HEK293T (cell line): ENCODE results near the gene GJA4.

Experiments used
- ARNT ChIP-seq: fragments of 450-650 bp; IDR thresholded peaks from 2 replicates; pipeline ENCODE4 v1.6.1; 2017; ENCODE audit warnings: mild to moderate bottlenecking
- BHLHE40 ChIP-seq: fragments of 450-650 bp; IDR thresholded peaks from 2 replicates; pipeline ENCODE4 v1.6.1; 2016; ENCODE audit warnings: mild to moderate bottlenecking, moderate library complexity, borderline replicate concordance
- CTBP1 ChIP-seq: fragments of 450-650 bp; IDR thresholded peaks from 2 replicates; pipeline ENCODE4 v1.6.1; 2016; ENCODE audit warnings: borderline replicate concordance
- ELF4 ChIP-seq: fragments of 450-650 bp; IDR thresholded peaks from 2 replicates; pipeline ENCODE4 v1.6.1; 2017; ENCODE audit warnings: antibody characterized with exemption
- FOXA1 ChIP-seq: fragments of 450-650 bp; IDR thresholded peaks from 2 replicates; pipeline ENCODE4 v1.6.1; 2016; ENCODE audit warnings: mild to moderate bottlenecking
- FOXM1 ChIP-seq: fragments of 450-650 bp; IDR thresholded peaks from 2 replicates; pipeline ENCODE4 v1.6.1; 2017; ENCODE audit warnings: mild to moderate bottlenecking, borderline replicate concordance
- NFRKB ChIP-seq: fragments of 450-650 bp; IDR thresholded peaks from 2 replicates; pipeline ENCODE4 v1.6.1; 2016; ENCODE audit warnings: mild to moderate bottlenecking, moderate library complexity
- SP1 ChIP-seq: fragments of 450-650 bp; IDR thresholded peaks from 2 replicates; pipeline ENCODE4 v1.6.1; 2017
- SUZ12 ChIP-seq: fragments of 450-650 bp; IDR thresholded peaks from 2 replicates; pipeline ENCODE4 v1.6.1; 2016; ENCODE audit warnings: mild to moderate bottlenecking
- TARDBP ChIP-seq: fragments of 450-650 bp; IDR thresholded peaks from 2 replicates; pipeline ENCODE4 v1.6.1; 2016
- TF ChIP-seq, protein P1 (sequence below): fragments of 450-650 bp; IDR thresholded peaks from 2 replicates; pipeline ENCODE4 v1.6.1; 2016

DNA sequence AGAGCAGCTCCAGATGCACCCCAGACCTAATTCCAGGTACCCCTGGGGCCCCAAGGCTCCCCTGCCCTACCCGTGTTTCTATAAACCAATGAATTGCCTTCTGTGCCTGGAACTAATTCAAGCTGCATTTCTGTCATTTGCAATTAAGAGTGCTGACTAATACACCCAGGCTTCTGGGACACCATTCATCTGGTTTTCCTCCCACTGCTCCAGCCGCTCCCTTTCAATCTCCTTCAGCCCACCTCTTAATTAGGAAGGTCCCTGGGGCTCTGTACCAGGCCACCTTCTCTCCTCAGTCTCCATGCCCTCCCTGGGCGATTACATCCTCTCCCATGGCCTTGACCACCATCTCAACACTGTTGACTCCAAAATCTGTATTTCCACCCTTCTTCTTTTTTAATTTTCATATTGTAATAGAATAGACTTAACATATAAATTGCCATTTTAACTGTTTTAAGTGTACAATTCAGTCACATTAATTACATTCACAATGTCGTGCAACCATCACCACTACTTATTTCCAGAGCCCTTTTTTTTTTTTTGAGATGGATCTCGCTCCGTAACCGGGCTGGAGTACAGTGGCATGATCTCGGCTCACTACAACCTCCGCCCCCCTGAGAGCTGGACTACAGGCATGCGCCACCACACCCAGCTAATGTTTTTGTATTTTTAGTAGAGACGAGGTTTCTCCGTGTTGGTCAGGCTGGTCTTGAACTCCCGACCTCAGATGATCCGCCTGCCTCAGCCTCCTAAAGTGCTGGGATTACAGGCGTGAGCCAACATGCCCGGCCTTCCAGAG, 21.0 kb upstream of the GJA4 start:
- no peak for TF ChIP-seq ARNT
- TF ChIP-seq, protein P1, sequence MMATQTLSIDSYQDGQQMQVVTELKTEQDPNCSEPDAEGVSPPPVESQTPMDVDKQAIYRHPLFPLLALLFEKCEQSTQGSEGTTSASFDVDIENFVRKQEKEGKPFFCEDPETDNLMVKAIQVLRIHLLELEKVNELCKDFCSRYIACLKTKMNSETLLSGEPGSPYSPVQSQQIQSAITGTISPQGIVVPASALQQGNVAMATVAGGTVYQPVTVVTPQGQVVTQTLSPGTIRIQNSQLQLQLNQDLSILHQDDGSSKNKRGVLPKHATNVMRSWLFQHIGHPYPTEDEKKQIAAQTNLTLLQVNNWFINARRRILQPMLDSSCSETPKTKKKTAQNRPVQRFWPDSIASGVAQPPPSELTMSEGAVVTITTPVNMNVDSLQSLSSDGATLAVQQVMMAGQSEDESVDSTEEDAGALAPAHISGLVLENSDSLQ: no peak
- TF ChIP-seq SP1: no peak
- TF ChIP-seq NFRKB: no peak
- TF ChIP-seq BHLHE40: no peak
- TF ChIP-seq SUZ12: no peak
- TF ChIP-seq TARDBP: no peak
- TF ChIP-seq FOXA1: no peak
- no peak for TF ChIP-seq ELF4
- no peak for TF ChIP-seq FOXM1
- TF ChIP-seq CTBP1: no peak
